ENCODE measurements around the gene CTNNA3.

CTNNA3 gene

DNA sequence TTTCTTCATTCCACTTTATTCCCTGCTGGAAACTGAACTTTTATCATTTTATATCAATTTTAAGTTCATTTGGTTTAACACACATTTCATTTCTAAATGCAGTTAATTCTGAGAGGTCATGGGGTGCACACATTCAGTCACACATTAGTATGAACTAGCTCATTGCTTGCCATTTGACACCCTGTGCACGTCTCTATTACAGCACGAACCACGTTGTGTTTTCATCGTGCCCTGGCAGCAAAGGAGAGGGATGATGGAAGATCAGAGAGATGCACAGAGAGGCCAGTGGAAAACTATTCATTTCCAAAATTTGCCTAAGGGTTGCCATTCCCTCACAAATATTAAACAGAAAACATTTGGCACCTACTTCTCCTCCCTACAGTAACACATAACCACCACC is 45.4 kb downstream of the CTNNA3 start:
- in situ Hi-C loops (cut with HindIII; ENCODE audit: low pct_unique_long_range_greater_than_20kb, low sequenced_read_pairs): no loop called here
- DNase-seq (ENCODE audit: low read depth in 1 of 2, low spot score in 1 of 2): no peak
- TF ChIP-seq JUND (IDR thresholded peaks at IDR 0.05; ENCODE audit: low read depth): no peak

DNA sequence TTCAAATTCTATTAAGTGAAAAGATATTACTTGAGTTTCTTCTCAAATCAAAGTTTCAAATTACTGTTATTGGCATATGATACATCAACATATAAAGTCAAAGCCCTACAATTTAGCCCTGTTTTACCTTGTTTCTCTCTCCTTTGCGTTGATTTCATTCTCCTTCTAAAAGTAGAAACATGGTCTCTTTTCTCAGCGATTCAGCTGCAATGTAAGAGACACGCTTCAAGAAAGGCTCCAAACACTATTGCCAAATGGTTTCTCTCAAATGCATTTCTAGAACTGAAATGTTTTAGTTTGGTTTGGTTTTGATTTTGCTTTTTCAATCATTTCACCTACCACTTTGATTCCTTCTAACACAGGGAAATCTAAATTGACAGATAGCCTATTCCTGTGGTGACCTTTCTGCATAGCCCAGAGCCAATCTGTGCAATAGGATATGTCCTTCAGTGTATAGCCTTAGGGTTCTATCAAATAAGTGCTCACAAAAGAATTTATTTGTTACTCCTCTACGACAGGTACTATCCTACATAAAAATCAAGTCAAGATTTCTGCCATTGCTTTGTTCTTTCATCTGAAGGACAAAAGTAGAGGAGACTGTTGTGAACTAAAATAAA is 47.3 kb downstream of the CTNNA3 start:
- no peak for TF ChIP-seq JUND (IDR thresholded peaks at IDR 0.05; ENCODE audit: low read depth)
- in situ Hi-C loops (cut with HindIII; ENCODE audit: low pct_unique_long_range_greater_than_20kb, low sequenced_read_pairs): no loop called here

GRCh38 chr10:67630904-67631303 is 65.1 kb downstream of the CTNNA3 start:
- in situ Hi-C loops (cut with HindIII; ENCODE audit: low pct_unique_long_range_greater_than_20kb, low sequenced_read_pairs): no loop called here
- DNase-seq (ENCODE audit: low read depth in 1 of 2, low spot score in 1 of 2): no peak
- TF ChIP-seq JUND (IDR thresholded peaks at IDR 0.05; ENCODE audit: low read depth): no peak

More for the DNA sequence above, 47.3 kb downstream of the CTNNA3 start:
- DNase-seq (ENCODE audit: low read depth in 1 of 2, low spot score in 1 of 2): no peak

DNA sequence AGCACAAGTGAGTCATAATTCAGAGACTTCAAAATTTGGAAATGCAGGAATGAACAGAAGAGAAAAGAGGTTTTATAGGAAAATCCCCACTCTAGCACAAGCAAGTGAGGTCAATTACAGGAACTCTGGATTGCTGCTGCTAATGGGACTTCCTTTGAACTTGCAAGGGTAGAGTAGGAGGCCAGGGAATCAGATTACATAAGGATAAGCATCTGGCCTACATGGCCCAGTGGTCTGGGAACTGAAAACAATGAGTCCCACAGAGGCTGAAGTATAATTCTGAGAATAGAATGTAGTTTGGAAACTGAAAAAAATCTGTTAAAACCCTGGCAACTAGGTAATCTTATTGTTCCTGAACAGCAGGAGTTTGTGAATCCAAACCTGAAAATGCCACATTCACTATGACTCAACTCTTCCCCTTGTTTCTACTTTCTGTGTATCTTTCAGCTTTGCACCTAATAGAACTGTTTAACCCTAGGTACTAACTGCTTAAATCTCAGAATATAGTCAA is 66.5 kb downstream of the CTNNA3 start:
- in situ Hi-C loops (cut with HindIII; ENCODE audit: low pct_unique_long_range_greater_than_20kb, low sequenced_read_pairs): no loop called here
- TF ChIP-seq JUND (IDR thresholded peaks at IDR 0.05; ENCODE audit: low read depth): no peak
- no peak for DNase-seq (ENCODE audit: low read depth in 1 of 2, low spot score in 1 of 2)

DNA sequence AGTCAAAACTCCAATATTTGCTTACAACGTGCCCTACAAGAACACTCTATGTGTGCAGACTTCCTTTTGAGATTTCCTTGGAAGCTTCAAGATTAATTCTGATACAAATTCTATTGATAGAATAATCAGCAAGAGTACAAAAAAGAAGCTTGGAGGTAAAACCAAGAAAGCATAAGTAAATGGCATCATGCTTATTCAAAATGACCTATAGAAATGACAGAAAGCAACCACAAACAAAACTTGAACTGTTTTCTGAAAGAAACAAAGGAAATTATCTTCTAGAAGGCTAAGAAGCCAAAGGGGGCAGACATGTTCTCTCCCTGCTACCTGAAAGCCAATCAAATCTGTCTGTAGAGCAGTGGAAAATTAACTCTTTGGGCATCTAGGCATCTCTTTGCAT is 73.0 kb downstream of the CTNNA3 start:
- DNase-seq (ENCODE audit: low read depth in 1 of 2, low spot score in 1 of 2): no peak
- TF ChIP-seq JUND (IDR thresholded peaks at IDR 0.05; ENCODE audit: low read depth): no peak
- in situ Hi-C loops (cut with HindIII; ENCODE audit: low pct_unique_long_range_greater_than_20kb, low sequenced_read_pairs): no loop called here

- in situ Hi-C loops (cut with HindIII; ENCODE audit: low pct_unique_long_range_greater_than_20kb, low sequenced_read_pairs): no loop called here
- DNase-seq (ENCODE audit: low read depth in 1 of 2, low spot score in 1 of 2): no peak
- TF ChIP-seq JUND (IDR thresholded peaks at IDR 0.05; ENCODE audit: low read depth): no peak
These were observed 73.5 kb downstream of the CTNNA3 start for GRCh38 chr10:67622511-67622910.

GRCh38 chr10:67621834-67622233 is 74.2 kb downstream of the CTNNA3 start:
- in situ Hi-C loops (cut with HindIII; ENCODE audit: low pct_unique_long_range_greater_than_20kb, low sequenced_read_pairs): no loop called here
- TF ChIP-seq JUND (IDR thresholded peaks at IDR 0.05; ENCODE audit: low read depth): no peak
- DNase-seq (ENCODE audit: low read depth in 1 of 2, low spot score in 1 of 2): no peak

- TF ChIP-seq JUND (IDR thresholded peaks at IDR 0.05; ENCODE audit: low read depth): no peak
- no peak for DNase-seq (ENCODE audit: low read depth in 1 of 2, low spot score in 1 of 2)
- in situ Hi-C loops (cut with HindIII; ENCODE audit: low pct_unique_long_range_greater_than_20kb, low sequenced_read_pairs): no loop called here
These were observed 77.9 kb downstream of the CTNNA3 start for GRCh38 chr10:67618116-67618515.

- no peak for DNase-seq (ENCODE audit: low read depth in 1 of 2, low spot score in 1 of 2)
- in situ Hi-C loops (cut with HindIII; ENCODE audit: low pct_unique_long_range_greater_than_20kb, low sequenced_read_pairs): no loop called here
- TF ChIP-seq JUND (IDR thresholded peaks at IDR 0.05; ENCODE audit: low read depth): no peak
These were observed 83.1 kb downstream of the CTNNA3 start for GRCh38 chr10:67612577-67613537.

- no peak for TF ChIP-seq JUND (IDR thresholded peaks at IDR 0.05; ENCODE audit: low read depth)
- DNase-seq (ENCODE audit: low read depth in 1 of 2, low spot score in 1 of 2): no peak
- in situ Hi-C loops (cut with HindIII; ENCODE audit: low pct_unique_long_range_greater_than_20kb, low sequenced_read_pairs): no loop called here
These were observed 83.8 kb downstream of the CTNNA3 start for GRCh38 chr10:67612176-67612575.

GRCh38 chr10:67609996-67610793 is 85.8 kb downstream of the CTNNA3 start:
- no peak for TF ChIP-seq JUND (IDR thresholded peaks at IDR 0.05; ENCODE audit: low read depth)
- in situ Hi-C loops (cut with HindIII; ENCODE audit: low pct_unique_long_range_greater_than_20kb, low sequenced_read_pairs): no loop called here
- no peak for DNase-seq (ENCODE audit: low read depth in 1 of 2, low spot score in 1 of 2)

GRCh38 chr10:67608001-67608400 is 88.0 kb downstream of the CTNNA3 start:
- TF ChIP-seq JUND (IDR thresholded peaks at IDR 0.05; ENCODE audit: low read depth): no peak
- no peak for DNase-seq (ENCODE audit: low read depth in 1 of 2, low spot score in 1 of 2)
- in situ Hi-C loops (cut with HindIII; ENCODE audit: low pct_unique_long_range_greater_than_20kb, low sequenced_read_pairs): no loop called here
